HG03565 (cell line): ENCODE measurements around the gene ARHGAP24.
A peak's percentile ranks its signal among the peaks of the same experiment; 100 is the strongest.

Experiments
- ATAC-seq: cut with Tn5 transposase; IDR thresholded peaks from one replicate; pipeline ENCODE4 v1.9.1; 2021; ENCODE audit warnings: mild to moderate bottlenecking, moderate library complexity; ENCODE audit not compliant: unreplicated experiment

ARHGAP24 gene

GRCh38 chr4:86036736-86037135 is 561.8 kb downstream of the ARHGAP24 start:
- ATAC-seq, result no peak

GRCh38 chr4:86038037-86038436 is 563.1 kb downstream of the ARHGAP24 start:
- ATAC-seq, result no peak

GRCh38 chr4:86043755-86044592 is 569.0 kb downstream of the ARHGAP24 start:
- ATAC-seq, result peak; percentile 67

DNA sequence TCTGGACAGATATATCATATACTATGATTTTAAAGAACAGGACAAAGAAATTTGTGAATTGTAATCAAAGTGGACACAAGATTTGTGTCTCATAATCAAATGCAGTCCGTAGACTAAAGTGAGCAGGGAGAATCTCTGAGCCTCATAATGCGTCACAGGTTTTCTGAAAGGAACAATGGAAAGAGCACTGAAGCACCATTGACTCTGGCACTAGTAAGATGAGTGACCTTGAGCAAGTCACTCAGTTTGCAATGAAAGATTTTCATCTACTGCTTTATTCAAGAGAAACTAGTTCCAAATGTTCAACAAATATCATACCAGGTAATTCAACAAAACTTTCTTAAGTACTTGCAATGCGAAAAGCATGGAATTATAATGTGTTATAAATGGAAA is 569.6 kb downstream of the ARHGAP24 start:
- ATAC-seq, result no peak

DNA sequence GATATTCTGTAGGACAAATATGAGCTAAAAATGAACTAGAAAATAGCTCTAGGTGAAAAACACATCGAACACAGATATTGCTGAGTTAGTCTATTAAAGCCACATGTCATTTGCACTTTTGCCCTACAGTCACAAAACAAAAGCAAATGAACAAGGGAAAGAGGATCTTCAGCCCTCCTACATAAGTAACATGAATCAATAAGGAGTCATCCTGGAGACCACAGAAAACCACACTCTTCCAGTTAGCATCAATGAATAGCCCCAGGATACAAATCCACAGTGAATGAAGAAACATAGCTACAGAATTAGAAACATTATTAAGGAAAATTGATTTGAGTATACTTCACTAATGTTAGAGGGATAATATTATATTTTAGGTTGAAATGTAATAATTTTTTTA is 573.5 kb downstream of the ARHGAP24 start:
- no peak for ATAC-seq

- no peak for ATAC-seq
Observed at GRCh38 chr4:86050496-86050895, 575.5 kb downstream of the ARHGAP24 start.
